ENCODE data around the gene RINL.
"Not testable (repeated sequence)": the region's sequence is repeated elsewhere in the genome, so short reads cannot be mapped to it uniquely, and the experiment has no call there.

Gene RINL

GRCh38 chr19:38831142-38831605 lies 46.9 kb downstream of the RINL start:
- peak; percentile 35 for DNase-seq

- no peak for DNase-seq
Measured at GRCh38 chr19:38830039-38830733, 47.9 kb downstream of the RINL start.

- DNase-seq = not testable (repeated sequence)
Measured at GRCh38 chr19:38829203-38829602, 48.9 kb downstream of the RINL start.

DNA sequence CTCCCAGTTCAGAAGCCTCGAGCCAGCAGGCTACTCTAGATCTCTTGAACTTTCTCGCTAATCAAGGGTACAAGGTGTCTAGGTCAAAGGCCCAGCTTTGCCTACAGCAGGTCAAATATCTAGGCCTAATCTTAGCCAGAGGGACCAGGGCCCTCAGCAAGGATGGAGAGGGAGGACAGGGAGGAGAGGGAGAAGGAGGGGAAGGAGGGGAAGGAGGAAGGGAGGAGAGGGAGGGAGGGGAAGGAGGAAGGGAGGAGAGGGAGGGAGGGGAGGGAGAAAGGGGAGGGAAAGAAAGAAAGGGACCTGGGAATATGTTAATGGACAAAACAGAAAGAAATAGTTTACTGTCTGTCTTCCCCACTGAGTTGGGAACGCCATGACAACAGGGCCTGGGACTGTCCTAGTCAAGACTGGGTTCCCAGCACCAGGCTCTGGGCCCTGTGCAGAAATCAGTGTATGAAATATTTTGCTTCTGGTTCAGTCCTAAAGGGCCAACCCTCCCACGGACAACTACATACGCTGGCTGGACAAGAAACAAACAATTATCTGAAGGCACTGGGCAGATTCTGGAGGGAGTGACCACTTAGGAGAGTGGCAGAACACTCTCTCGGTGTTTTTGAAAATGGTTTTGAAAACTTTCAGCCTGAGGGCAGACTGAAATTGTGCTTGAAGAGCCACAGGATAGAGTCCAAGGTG lies 51.1 kb downstream of the RINL start:
- DNase-seq = no peak

- DNase-seq = not testable (repeated sequence)
Measured at GRCh38 chr19:38825936-38826335, 52.1 kb downstream of the RINL start.

DNA sequence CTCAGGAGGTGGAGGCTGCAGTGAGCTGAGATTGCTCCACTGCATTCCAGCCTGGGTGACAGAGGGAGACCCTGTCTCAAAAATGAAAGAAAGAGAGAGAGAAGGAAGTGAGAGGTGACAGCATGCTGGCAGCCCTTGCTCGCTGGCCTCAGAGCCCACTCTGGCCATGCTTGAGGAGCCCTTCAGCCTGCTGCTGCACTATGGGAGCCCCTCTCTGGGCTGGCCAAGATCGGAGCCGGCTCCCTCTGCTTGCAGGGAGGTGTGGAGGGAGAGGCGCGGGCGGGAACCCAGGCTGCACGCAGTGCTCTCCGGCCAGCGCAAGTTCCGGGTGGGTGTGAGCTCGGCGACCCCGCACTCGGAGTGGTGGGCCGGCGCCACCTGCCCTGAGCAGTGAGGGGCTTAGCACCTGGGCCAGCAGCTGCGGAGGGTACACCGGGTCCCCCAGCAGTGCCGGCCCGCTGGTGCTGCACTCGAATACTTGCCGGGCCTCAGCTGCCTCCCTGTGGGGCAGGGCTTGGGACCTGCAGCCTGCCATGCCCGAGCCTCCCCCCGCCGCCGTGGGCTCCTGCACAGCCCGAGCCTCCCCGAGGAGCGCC lies 56.7 kb downstream of the RINL start:
- DNase-seq = not testable (repeated sequence)

DNA sequence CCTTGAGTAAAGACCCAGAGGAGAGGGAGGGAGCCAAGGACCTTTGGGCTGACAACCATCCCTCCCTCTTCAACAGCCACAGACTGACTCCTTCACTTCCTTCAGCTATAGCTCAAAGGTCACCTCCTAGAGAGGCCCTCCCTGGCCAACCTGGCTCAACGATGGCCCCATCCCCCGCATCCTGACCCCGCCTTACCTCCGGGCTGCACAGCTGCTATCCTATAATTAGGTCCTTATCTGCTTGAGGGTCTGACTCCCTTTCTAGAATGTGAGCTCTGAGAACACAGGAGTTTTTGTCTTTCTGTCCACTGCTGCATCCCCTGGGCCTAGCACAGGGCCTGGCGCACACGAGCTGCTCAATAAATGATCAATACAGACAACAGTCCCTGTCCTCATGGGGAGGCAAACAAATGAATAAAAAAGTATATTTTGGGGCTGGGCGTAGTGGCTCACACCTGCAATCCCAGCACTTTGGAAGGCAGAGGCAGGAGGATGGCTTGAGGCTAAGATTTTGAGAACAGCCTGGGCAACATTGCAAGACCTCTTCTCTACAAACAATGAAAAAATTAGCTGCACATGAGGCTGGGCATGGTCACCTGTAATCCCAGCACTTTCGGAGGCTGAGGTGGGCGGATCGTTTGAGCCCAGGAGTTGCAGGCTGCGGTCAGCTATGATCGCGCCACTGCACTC lies 58.7 kb downstream of the RINL start:
- no peak for DNase-seq

All from activated T-cell treated with anti-CD3 and anti-CD28 coated beads, Interleukin-2, amount 50 U/mL, for 1 hour (primary cell).